ENCODE results near the gene NOS1AP. TPM values are rescaled to one million over a fixed set of nuclear protein-coding genes. Genes with fewer than 3 reads are reported as not detected.

Gene NOS1AP
- polyA plus RNA-seq, 1 of the 3 experiments (the other 2 are of a cell fraction): 0.03 TPM

DNA sequence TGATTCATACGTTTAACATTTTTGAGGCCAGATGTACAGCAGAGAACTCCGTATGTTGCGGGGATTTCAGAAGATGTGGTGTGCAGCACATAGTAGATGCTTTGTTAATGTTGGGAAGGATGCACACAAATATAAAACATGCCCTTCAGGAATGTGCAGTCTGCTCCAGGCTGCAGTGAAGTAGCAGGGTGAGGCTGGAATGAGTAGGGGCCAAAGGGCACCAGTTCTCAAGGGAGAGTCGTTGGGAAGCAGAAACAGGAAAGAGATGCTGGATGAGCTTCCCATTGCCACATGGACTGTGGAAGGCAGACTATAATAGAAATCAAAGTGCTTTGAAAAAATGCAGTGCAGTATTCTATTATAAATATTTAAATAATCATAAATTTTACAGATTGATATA lies 126.9 kb downstream of the NOS1AP start:
- H3K9me3 ChIP-seq: no peaks in the 10 kb centered on the region
- 65% methylated on average over 4 of the region's 4 CpGs for WGBS (ENCODE audit: low lambda C conversion rate)
- H3K36me3 ChIP-seq (replicated peaks in 1 of 2; ENCODE audit: control insufficient read depth in 1 of 2, insufficient read depth in 2 of 2, low read length in 1 of 2): no peaks in the 10 kb centered on the region
- H3K79me2 ChIP-seq (ENCODE audit: insufficient read depth): no peaks in the 10 kb centered on the region
- no peaks in the 10 kb centered on the region for H4K20me1 ChIP-seq (ENCODE audit: insufficient read depth)
- H3K9ac ChIP-seq: no peak overlapping the region
- no peaks in the 10 kb centered on the region for H3K9me2 ChIP-seq
- TF ChIP-seq RCOR1 (IDR thresholded peaks at IDR 0.05; ENCODE audit: low read length) (no peak), YY1 (IDR thresholded peaks at IDR 0.05; ENCODE audit: low read depth) (no peak), RFX5 (IDR thresholded peaks at IDR 0.05; ENCODE audit: low read length) (no peak), NFIC (IDR thresholded peaks at IDR 0.05; ENCODE audit: borderline replicate concordance) (no peak), NRF1 (IDR thresholded peaks at IDR 0.05; ENCODE audit: low read depth, low read length) (no peak), RAD21 (IDR thresholded peaks at IDR 0.05; ENCODE audit: low read length) (no peak), SIN3A (IDR thresholded peaks at IDR 0.05; ENCODE audit: borderline replicate concordance, low read depth, low read length) (no peak), TCF12 (IDR thresholded peaks at IDR 0.05) (no peak), EZH2phosphoT487 (IDR thresholded peaks at IDR 0.05; ENCODE audit: borderline replicate concordance, low read depth) (no peak), ELF1 (IDR thresholded peaks at IDR 0.05) (no peak), FOXM1 (IDR thresholded peaks at IDR 0.05; ENCODE audit: low read depth) (no peak), SMC3 (IDR thresholded peaks at IDR 0.05; ENCODE audit: low read depth, low read length) (no peak), TEAD4 (IDR thresholded peaks at IDR 0.05; ENCODE audit: borderline replicate concordance, insufficient read depth) (no peak), GATA2 (CRISPR knock-in tag; IDR thresholded peaks at IDR 0.05) (no peak), TAF1 (IDR thresholded peaks at IDR 0.05; ENCODE audit: borderline replicate concordance, low read depth, low read length) (no peak), EP300 (IDR thresholded peaks at IDR 0.05; ENCODE audit: borderline replicate concordance in 1 of 2, low read depth in 1 of 2, low read length in 1 of 2) (no peak)
- TF ChIP-seq, protein P1, sequence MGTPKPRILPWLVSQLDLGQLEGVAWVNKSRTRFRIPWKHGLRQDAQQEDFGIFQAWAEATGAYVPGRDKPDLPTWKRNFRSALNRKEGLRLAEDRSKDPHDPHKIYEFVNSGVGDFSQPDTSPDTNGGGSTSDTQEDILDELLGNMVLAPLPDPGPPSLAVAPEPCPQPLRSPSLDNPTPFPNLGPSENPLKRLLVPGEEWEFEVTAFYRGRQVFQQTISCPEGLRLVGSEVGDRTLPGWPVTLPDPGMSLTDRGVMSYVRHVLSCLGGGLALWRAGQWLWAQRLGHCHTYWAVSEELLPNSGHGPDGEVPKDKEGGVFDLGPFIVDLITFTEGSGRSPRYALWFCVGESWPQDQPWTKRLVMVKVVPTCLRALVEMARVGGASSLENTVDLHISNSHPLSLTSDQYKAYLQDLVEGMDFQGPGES (IDR thresholded peaks at IDR 0.05; ENCODE audit: low read depth, low read length): no peak
- TF ChIP-seq, protein P2, sequence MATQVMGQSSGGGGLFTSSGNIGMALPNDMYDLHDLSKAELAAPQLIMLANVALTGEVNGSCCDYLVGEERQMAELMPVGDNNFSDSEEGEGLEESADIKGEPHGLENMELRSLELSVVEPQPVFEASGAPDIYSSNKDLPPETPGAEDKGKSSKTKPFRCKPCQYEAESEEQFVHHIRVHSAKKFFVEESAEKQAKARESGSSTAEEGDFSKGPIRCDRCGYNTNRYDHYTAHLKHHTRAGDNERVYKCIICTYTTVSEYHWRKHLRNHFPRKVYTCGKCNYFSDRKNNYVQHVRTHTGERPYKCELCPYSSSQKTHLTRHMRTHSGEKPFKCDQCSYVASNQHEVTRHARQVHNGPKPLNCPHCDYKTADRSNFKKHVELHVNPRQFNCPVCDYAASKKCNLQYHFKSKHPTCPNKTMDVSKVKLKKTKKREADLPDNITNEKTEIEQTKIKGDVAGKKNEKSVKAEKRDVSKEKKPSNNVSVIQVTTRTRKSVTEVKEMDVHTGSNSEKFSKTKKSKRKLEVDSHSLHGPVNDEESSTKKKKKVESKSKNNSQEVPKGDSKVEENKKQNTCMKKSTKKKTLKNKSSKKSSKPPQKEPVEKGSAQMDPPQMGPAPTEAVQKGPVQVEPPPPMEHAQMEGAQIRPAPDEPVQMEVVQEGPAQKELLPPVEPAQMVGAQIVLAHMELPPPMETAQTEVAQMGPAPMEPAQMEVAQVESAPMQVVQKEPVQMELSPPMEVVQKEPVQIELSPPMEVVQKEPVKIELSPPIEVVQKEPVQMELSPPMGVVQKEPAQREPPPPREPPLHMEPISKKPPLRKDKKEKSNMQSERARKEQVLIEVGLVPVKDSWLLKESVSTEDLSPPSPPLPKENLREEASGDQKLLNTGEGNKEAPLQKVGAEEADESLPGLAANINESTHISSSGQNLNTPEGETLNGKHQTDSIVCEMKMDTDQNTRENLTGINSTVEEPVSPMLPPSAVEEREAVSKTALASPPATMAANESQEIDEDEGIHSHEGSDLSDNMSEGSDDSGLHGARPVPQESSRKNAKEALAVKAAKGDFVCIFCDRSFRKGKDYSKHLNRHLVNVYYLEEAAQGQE (IDR thresholded peaks at IDR 0.05; ENCODE audit: low read depth, low read length): no peak
- no peaks in the 10 kb centered on the region for H3F3A ChIP-seq (replicated peaks; ENCODE audit: insufficient read depth)
- no peaks in the 10 kb centered on the region; the same call in 1 of the 2 replicates for H3K27me3 ChIP-seq (ENCODE audit: insufficient read depth)
- no peak overlapping the region for H3K27ac ChIP-seq (ENCODE audit: low read depth in 2 of 2, low read length in 1 of 2)
- no peak for DNase-seq
- H2AFZ ChIP-seq (ENCODE audit: low read depth): no peak overlapping the region
- H3K4me3 ChIP-seq (ENCODE audit: low read depth in 2 of 2, low read length in 1 of 2): no peak overlapping the region
- H3K4me2 ChIP-seq: no peak overlapping the region
- ChIA-PET CTCF (no interaction called here), POLR2A (no interaction called here)
- H3K4me1 ChIP-seq (ENCODE audit: control insufficient read depth in 1 of 2, insufficient read depth in 2 of 2, low read depth in 1 of 2, low read length in 1 of 2): no peaks in the 10 kb centered on the region

All from SK-N-SH (cell line).